NB4 (cell line): ENCODE measurements around the gene CYP4F22.
"Not testable (repeated sequence)": the region's sequence is repeated elsewhere in the genome, so short reads cannot be mapped to it uniquely, and the experiment has no call there.

Experiments used
- CTCF ChIP-seq: IDR thresholded peaks from one replicate; pipeline ENCODE4 v1.5.1; 2012; ENCODE audit warnings: low read depth, low read length
- POLR2A ChIP-seq: IDR thresholded peaks from 2 replicates; pipeline ENCODE4 v1.6.1; 2011; ENCODE audit warnings: mild to moderate bottlenecking; ENCODE audit not compliant: insufficient read length; ENCODE audit errors: extremely low read depth

GRCh38 chr19:15480996-15481395, 27.3 kb upstream of the CYP4F22 start:
- not testable (repeated sequence) for TF ChIP-seq CTCF, POLR2A
